GM23248 (cell line): ENCODE data around the gene C2orf69. TPM values are rescaled to one million over a fixed set of nuclear protein-coding genes. Genes with fewer than 3 reads are reported as not detected.

ENCODE experiments used
- DNase-seq: peaks from one replicate; pipeline ENCODE4 v3.0.0-alpha.2; 2015
- H2AFZ ChIP-seq: fragments of 200-600 bp; sonication (generic); 2 replicates; pipeline ENCODE4 v1.6.1; 2016; ENCODE audit warnings: antibody characterized with exemption
- H3F3A ChIP-seq: fragments of 200-600 bp; sonication (generic); 2 replicates; pipeline ENCODE4 v1.6.1; 2016; ENCODE audit warnings: mild to moderate bottlenecking, antibody characterized with exemption, mixed run types; ENCODE audit not compliant: insufficient read depth
- H3K27ac ChIP-seq: fragments of 200-600 bp; sonication (generic); 2 replicates; pipeline ENCODE4 v1.5.1; 2016; ENCODE audit warnings: mild to moderate bottlenecking
- H3K27me3 ChIP-seq: fragments of 200-600 bp; sonication (generic); replicated peaks from 2 replicates; pipeline ENCODE4 v1.6.1; 2016; ENCODE audit warnings: mild to moderate bottlenecking; ENCODE audit not compliant: insufficient read depth
- H3K36me3 ChIP-seq: fragments of 200-600 bp; sonication (generic); 2 replicates; pipeline ENCODE4 v1.6.1; 2016; ENCODE audit warnings: low read depth, mild to moderate bottlenecking
- H3K4me1 ChIP-seq: fragments of 200-600 bp; sonication (generic); 2 replicates; pipeline ENCODE4 v1.6.1; 2016; ENCODE audit warnings: mild to moderate bottlenecking; ENCODE audit not compliant: insufficient read depth
- H3K4me2 ChIP-seq: fragments of 200-600 bp; sonication (generic); one replicate; pipeline ENCODE4 v1.6.1; 2016; ENCODE audit warnings: mild to moderate bottlenecking; ENCODE audit not compliant: unreplicated experiment
- H3K4me3 ChIP-seq: fragments of 200-600 bp; sonication (generic); 2 replicates; pipeline ENCODE4 v1.5.1; 2016; ENCODE audit warnings: mild to moderate bottlenecking
- H3K79me2 ChIP-seq: fragments of 200-600 bp; sonication (generic); 2 replicates; pipeline ENCODE4 v1.6.1; 2016; ENCODE audit warnings: mild to moderate bottlenecking; ENCODE audit not compliant: insufficient read depth
- H3K9ac ChIP-seq: fragments of 200-600 bp; sonication (generic); 2 replicates; pipeline ENCODE4 v1.6.1; 2016; ENCODE audit warnings: mild to moderate bottlenecking
- H3K9me2 ChIP-seq: fragments of 200-600 bp; sonication (generic); 2 replicates; pipeline ENCODE4 v1.6.1; 2016; ENCODE audit warnings: mixed run types, mild to moderate bottlenecking, moderate library complexity; ENCODE audit not compliant: insufficient read depth
- H3K9me3 ChIP-seq: fragments of 200-600 bp; sonication (generic); one replicate; pipeline ENCODE4 v1.6.1; 2017; ENCODE audit warnings: low read depth
- H4K20me1 ChIP-seq: fragments of 200-600 bp; sonication (generic); 2 replicates; pipeline ENCODE4 v1.6.0; 2016; ENCODE audit not compliant: insufficient read depth
- EZH2 ChIP-seq: fragments of 200-600 bp; sonication (generic); IDR thresholded peaks from 2 replicates; pipeline ENCODE4 v1.6.1; 2018; ENCODE audit warnings: antibody characterized with exemption, mild to moderate bottlenecking; ENCODE audit not compliant: insufficient read depth, poor library complexity, severe bottlenecking
- EZH2phosphoT487 ChIP-seq: fragments of 200-600 bp; sonication (generic); IDR thresholded peaks from 2 replicates; pipeline ENCODE4 v1.6.1; 2018; ENCODE audit warnings: antibody characterized with exemption, moderate library complexity, mild to moderate bottlenecking, low read depth; ENCODE audit not compliant: insufficient read depth
- WGBS, 2 experiments: methylation state at CpG; one replicate each; pipeline ENCODE4 v1.1.6; 2015 to 2017; ENCODE audit warnings: low lambda C conversion rate in 2 of 2, low coverage in 1 of 2; ENCODE audit errors: missing lambda C conversion rate in 2 of 2; 5-methylcytosine and 5-hydroxymethylcytosine counted together
- in situ Hi-C: fragments of 300-500 bp; cut with MboI; formaldehyde crosslinking; loops from 2 replicates; pipeline ENCODE4 v1.15.0; 2020
- polyA plus RNA-seq: library from polyadenylated mRNA; unstranded; fragments of >200 nt; fragmentation: Nextera tagmentation; extraction: Ambion mirVana; gene quantifications from 2 replicates; pipeline ENCODE4 v1.2.1, GENCODE V29; 2016
- total RNA-seq: library from RNA; depleted of rRNA; stranded (reverse); fragments of >200 nt; shearing (Covaris generic); gene quantifications from 2 replicates; pipeline ENCODE4 v1.2.3, GENCODE V29; 2014; rRNA removed

Gene C2orf69
- total RNA-seq = 14.5 and 19.9 TPM in 2 replicates
- 19.3 and 19.9 TPM in 2 replicates for polyA plus RNA-seq

GRCh38 chr2:199911052-199911876 lies at the start of gene C2orf69:
Gene C2orf69 (plus strand): TSS chr2:199911293. CDS start chr2:199911439, 146 bp downstream.
- Histone ChIP-seq H3K27me3 (no peaks in the 10 kb centered on the region), H3K9me2 (no peaks in the 10 kb centered on the region), H3K36me3 (0 out of 2 replicates have a peak, but pooled peaks cover 4% of the 10 kb centered on the region), H3K4me1 (peaks cover 25% of the 10 kb centered on the region; the same call in 1 of the 2 replicates), H3K79me2 (peaks cover 45% of the 10 kb centered on the region), H3K27ac (peak within 1 kb of the TSS; percentile 93), H3K4me3 (peak within 1 kb of the TSS; percentile 94), H3K9me3 (no peaks in the 10 kb centered on the region), H2AFZ (peak within 1 kb of the TSS; percentile 92), H4K20me1 (no peaks in the 10 kb centered on the region), H3K9ac (peak within 1 kb of the TSS; percentile 96), H3F3A (no peaks in the 10 kb centered on the region), H3K4me2 (peak within 1 kb of the TSS; percentile 82)
- in situ Hi-C loops = no loop called here
- no peak for TF ChIP-seq EZH2phosphoT487
- no peak for TF ChIP-seq EZH2
- DNase-seq = peak; percentile 99
- WGBS, 2 experiments = 1 to 2% methylated on average over 64 to 80 of the region's 85 CpGs

- Histone ChIP-seq H3K27ac (no peak overlapping the region), H3K4me3 (no peak overlapping the region), H2AFZ (no peak overlapping the region), H3K27me3 (no peaks in the 10 kb centered on the region), H3K36me3 (no peaks in the 10 kb centered on the region), H3K9me3 (no peaks in the 10 kb centered on the region), H3K4me1 (no peaks in the 10 kb centered on the region), H4K20me1 (no peaks in the 10 kb centered on the region), H3F3A (no peaks in the 10 kb centered on the region), H3K79me2 (no peaks in the 10 kb centered on the region), H3K9me2 (no peaks in the 10 kb centered on the region), H3K4me2 (no peak overlapping the region), H3K9ac (no peak overlapping the region)
- TF ChIP-seq EZH2phosphoT487 = no peak
- no peak for TF ChIP-seq EZH2
- in situ Hi-C loops = no loop called here
- 30 to 34% methylated on average over 3 of the region's 3 CpGs for WGBS, 2 experiments
- peak; percentile 29 for DNase-seq
Measured at GRCh38 chr2:199862788-199863187, 48.3 kb upstream of the C2orf69 start.

- no peak overlapping the region for H2AFZ ChIP-seq
- H3K79me2 ChIP-seq = no peaks in the 10 kb centered on the region
- WGBS, 2 experiments = 86 to 94% methylated on average over 4 of the region's 4 CpGs
- no peak overlapping the region for H3K4me2 ChIP-seq
- no peak overlapping the region for H3K27ac ChIP-seq
- TF ChIP-seq EZH2phosphoT487 (no peak), EZH2 (no peak)
- no peaks in the 10 kb centered on the region for H3K27me3 ChIP-seq
- DNase-seq = no peak
- no peaks in the 10 kb centered on the region for H3F3A ChIP-seq
- no peaks in the 10 kb centered on the region for H3K36me3 ChIP-seq
- no peaks in the 10 kb centered on the region for H3K9me3 ChIP-seq
- H3K9me2 ChIP-seq = no peaks in the 10 kb centered on the region
- no peak overlapping the region for H3K4me3 ChIP-seq
- no peak overlapping the region for H3K9ac ChIP-seq
- in situ Hi-C loops = no loop called here
- H3K4me1 ChIP-seq = no peaks in the 10 kb centered on the region
- no peaks in the 10 kb centered on the region for H4K20me1 ChIP-seq
Measured at GRCh38 chr2:199865905-199866304, 45.2 kb upstream of the C2orf69 start.

- H3K9me2 ChIP-seq = no peaks in the 10 kb centered on the region
- no peaks in the 10 kb centered on the region for H4K20me1 ChIP-seq
- no peaks in the 10 kb centered on the region for H3K79me2 ChIP-seq
- no peak overlapping the region for H3K4me3 ChIP-seq
- in situ Hi-C loops = no loop called here
- no peak overlapping the region for H2AFZ ChIP-seq
- no peak overlapping the region for H3K27ac ChIP-seq
- no peak overlapping the region for H3K4me2 ChIP-seq
- no peak overlapping the region for H3K9ac ChIP-seq
- WGBS, 2 experiments = 61 to 69% methylated on average over 5 of the region's 5 CpGs
- no peaks in the 10 kb centered on the region for H3K36me3 ChIP-seq
- no peaks in the 10 kb centered on the region for H3K4me1 ChIP-seq
- no peaks in the 10 kb centered on the region for H3F3A ChIP-seq
- no peaks in the 10 kb centered on the region for H3K27me3 ChIP-seq
- DNase-seq = no peak
- TF ChIP-seq EZH2phosphoT487 (no peak), EZH2 (no peak)
- H3K9me3 ChIP-seq = no peaks in the 10 kb centered on the region
Measured at GRCh38 chr2:199868431-199869226, 42.5 kb upstream of the C2orf69 start.
